ENCODE results near the gene BLOC1S1. TPM values are rescaled to one million over a fixed set of nuclear protein-coding genes. Genes with fewer than 3 reads are reported as not detected.

The BLOC1S1 gene
- total and polyA plus RNA-seq, 9 of the 15 experiments (the other 6 are each of a cell fraction or from before 2014, with no cell fraction given) = 75.2 to 161 (median 98.8) TPM

GRCh38 chr12:55736780-55737580, 21.1 kb downstream of the BLOC1S1 start (continued):
- no peak for TF ChIP-seq HNRNPK (IDR thresholded peaks at IDR 0.05; ENCODE audit: low read depth, low read length, poor library complexity, severe bottlenecking)
- no peak for TF ChIP-seq CBFA2T2 (conservative IDR thresholded peaks at IDR 0.05)
- no peak for TF ChIP-seq PCBP2 (IDR thresholded peaks at IDR 0.05; ENCODE audit: low read depth, low read length, poor library complexity, severe bottlenecking)
- no peak for TF ChIP-seq TAF1 (IDR thresholded peaks at IDR 0.05; ENCODE audit: control insufficient read depth, extremely low read depth, insufficient read depth, low read length, severe bottlenecking)
- TF ChIP-seq CBX3 (IDR thresholded peaks at IDR 0.05; ENCODE audit: borderline replicate concordance in 1 of 2, low read length in 2 of 2) = peak in 1 of 2 experiments; percentile 40; a peak in 1 of 3 replicates
- 0 out of 2 replicates have a peak, but pooled peaks have one; percentile 28 for TF ChIP-seq TOE1 (IDR thresholded peaks at IDR 0.05; ENCODE audit: borderline replicate concordance)
- no peak for TF ChIP-seq TOE1 (CRISPR knock-in tag; IDR thresholded peaks at IDR 0.05; ENCODE audit: borderline replicate concordance, low read depth)
- peak; percentile 87 for TF ChIP-seq ZNF316 (IDR thresholded peaks at IDR 0.05)
- TF ChIP-seq ZNF146 (CRISPR knock-in tag; IDR thresholded peaks at IDR 0.05; ENCODE audit: unreplicated experiment) = no peak
- no peak for TF ChIP-seq ZNF280B (CRISPR knock-in tag; IDR thresholded peaks at IDR 0.05)
- no peak for TF ChIP-seq HNRNPUL1 (IDR thresholded peaks at IDR 0.05; ENCODE audit: low read length)
- no peak for TF ChIP-seq ZNF431 (CRISPR knock-in tag; IDR thresholded peaks at IDR 0.05)
- no peak for TF ChIP-seq ZSCAN29 (IDR thresholded peaks at IDR 0.05)
- no peak for TF ChIP-seq NELFE (IDR thresholded peaks at IDR 0.05; ENCODE audit: insufficient read depth, insufficient read length)
- no peak for TF ChIP-seq MBD2 (IDR thresholded peaks at IDR 0.05; ENCODE audit: borderline replicate concordance, low read depth)
- TF ChIP-seq DLX4 (CRISPR knock-in tag; IDR thresholded peaks at IDR 0.05) = no peak
- TF ChIP-seq CEBPB (tag; IDR thresholded peaks at IDR 0.05) = no peak
- TF ChIP-seq IRF1 (CRISPR knock-in tag; IDR thresholded peaks at IDR 0.05; ENCODE audit: borderline replicate concordance) = no peak
- TF ChIP-seq ZNF583 (CRISPR knock-in tag; IDR thresholded peaks at IDR 0.05) = no peak
- 0 out of 4 replicates have a peak, but pooled peaks of 1 of the 2 experiments have one; percentile 23 for TF ChIP-seq TEAD1 (CRISPR knock-in tag; IDR thresholded peaks at IDR 0.05)
- 0 out of 2 replicates have a peak, but pooled peaks have one; percentile 46 for TF ChIP-seq ARID4B (CRISPR knock-in tag; IDR thresholded peaks at IDR 0.05)
